OCI-LY3 (cell line): ENCODE data around the gene STIM2.

ENCODE experiments used
- H2AFZ ChIP-seq: fragments of 200-600, 300-600 bp; shearing (Covaris generic); 2 replicates; pipeline ENCODE4 v1.6.0; 2014; ENCODE audit warnings: antibody characterized with exemption, low read depth, low read length
- H3K27ac ChIP-seq: fragments of 200-600, 300-600 bp; sonication (generic); 2 replicates; pipeline ENCODE4 v1.5.1; 2014; ENCODE audit warnings: mild to moderate bottlenecking, low read length, moderate library complexity, mixed read lengths
- H3K27me3 ChIP-seq: fragments of 200-600, 300-600 bp; sonication (generic); 2 replicates; pipeline ENCODE4 v1.6.1; 2014; ENCODE audit warnings: low read depth, low read length, mixed read lengths
- H3K36me3 ChIP-seq: fragments of 200-600, 300-600 bp; sonication (generic); replicated peaks from 2 replicates; pipeline ENCODE3; 2014; ENCODE audit warnings: low read depth, low read length, mixed read lengths
- H3K4me1 ChIP-seq: fragments of 300-600, 200-600 bp; sonication (generic); 2 replicates; pipeline ENCODE4 v1.6.1; 2014; ENCODE audit warnings: low read length, mixed read lengths
- H3K4me2 ChIP-seq: fragments of 200-600, 300-600 bp; sonication (generic); 2 replicates; pipeline ENCODE4 v1.6.1; 2014; ENCODE audit warnings: low read length, mixed read lengths
- H3K4me3 ChIP-seq: fragments of 300-600, 200-600 bp; sonication (generic); 2 replicates; pipeline ENCODE4 v1.5.1; 2014; ENCODE audit warnings: antibody characterized with exemption, mild to moderate bottlenecking, low read length, moderate library complexity
- H3K79me2 ChIP-seq: fragments of 300-600, 200-600 bp; shearing (Covaris generic); 2 replicates; pipeline ENCODE4 v1.6.1; 2014; ENCODE audit warnings: mild to moderate bottlenecking, low read length, mixed read lengths
- H3K9ac ChIP-seq: fragments of 300-600, 200-600 bp; shearing (Covaris generic); 2 replicates; pipeline ENCODE4 v1.6.0; 2014; ENCODE audit warnings: mild to moderate bottlenecking, low read length, moderate library complexity
- H3K9me3 ChIP-seq: fragments of 200-600, 300-600 bp; shearing (Covaris generic); 2 replicates; pipeline ENCODE4 v1.6.1; 2014; ENCODE audit warnings: low read length, mixed read lengths; ENCODE audit not compliant: insufficient read depth
- H4K20me1 ChIP-seq: fragments of 200-600, 300-600 bp; sonication (generic); 2 replicates; pipeline ENCODE4 v1.6.1; 2016; ENCODE audit warnings: low read length, mixed read lengths; ENCODE audit not compliant: insufficient read depth
- CTCF ChIP-seq: fragments of 200-600, 300-600 bp; sonication (generic); IDR thresholded peaks from 2 replicates; pipeline ENCODE4 v1.5.1; 2014; ENCODE audit warnings: antibody characterized with exemption, low read length, low read depth
- EZH2phosphoT487 ChIP-seq: fragments of 200-600 bp; shearing (Covaris generic); IDR thresholded peaks from 2 replicates; pipeline ENCODE4 v1.6.1; 2018; ENCODE audit warnings: antibody characterized with exemption, mixed run types, low read depth

The STIM2 gene

DNA sequence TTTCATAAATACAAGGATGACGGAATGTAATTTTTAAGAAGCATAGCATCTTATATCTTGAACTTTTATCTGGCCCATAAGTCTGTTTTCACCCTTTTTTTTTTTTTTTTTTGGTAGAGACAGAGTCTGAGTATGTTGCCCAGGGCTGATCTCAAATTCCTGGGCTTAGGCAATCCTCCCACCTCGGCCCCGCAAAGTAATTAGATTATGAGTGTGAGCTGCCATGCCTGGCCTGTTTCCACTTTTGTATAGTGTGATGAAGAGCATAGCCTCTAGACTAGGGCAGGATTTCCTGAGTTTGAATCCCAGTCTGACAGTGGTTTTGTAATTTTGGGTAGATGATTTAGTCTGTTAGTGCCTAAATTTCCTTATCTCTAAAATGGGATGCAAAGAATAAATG lies 11.0 kb downstream of the STIM2 start:
- Histone ChIP-seq H3K4me1 (peaks cover 23% of the 10 kb centered on the region), H3K27me3 (no peaks in the 10 kb centered on the region), H3K36me3 (no peaks in the 10 kb centered on the region), H3K79me2 (peaks cover 27% of the 10 kb centered on the region), H3K27ac (no peak overlapping the region), H3K9ac (no peak overlapping the region), H2AFZ (no peak overlapping the region), H3K4me2 (no peak overlapping the region), H3K4me3 (no peak overlapping the region), H3K9me3 (no peaks in the 10 kb centered on the region), H4K20me1 (peaks cover 13% of the 10 kb centered on the region; the same call in 1 of the 2 replicates)
- TF ChIP-seq CTCF (no peak), EZH2phosphoT487 (no peak)

- peaks cover 11% of the 10 kb centered on the region for H3K4me1 ChIP-seq
- H3K27me3 ChIP-seq: no peaks in the 10 kb centered on the region
- no peak overlapping the region for H2AFZ ChIP-seq
- H4K20me1 ChIP-seq: peaks cover 5% of the 10 kb centered on the region; the same call in 1 of the 2 replicates
- no peaks in the 10 kb centered on the region for H3K36me3 ChIP-seq
- H3K4me2 ChIP-seq: no peak overlapping the region
- no peak overlapping the region for H3K4me3 ChIP-seq
- H3K9ac ChIP-seq: no peak overlapping the region
- no peaks in the 10 kb centered on the region for H3K9me3 ChIP-seq
- H3K79me2 ChIP-seq: peaks cover 23% of the 10 kb centered on the region
- TF ChIP-seq EZH2phosphoT487: no peak
- no peak for TF ChIP-seq CTCF
- no peak overlapping the region for H3K27ac ChIP-seq
Observed at GRCh38 chr4:26873391-26874026, 12.9 kb downstream of the STIM2 start.

DNA sequence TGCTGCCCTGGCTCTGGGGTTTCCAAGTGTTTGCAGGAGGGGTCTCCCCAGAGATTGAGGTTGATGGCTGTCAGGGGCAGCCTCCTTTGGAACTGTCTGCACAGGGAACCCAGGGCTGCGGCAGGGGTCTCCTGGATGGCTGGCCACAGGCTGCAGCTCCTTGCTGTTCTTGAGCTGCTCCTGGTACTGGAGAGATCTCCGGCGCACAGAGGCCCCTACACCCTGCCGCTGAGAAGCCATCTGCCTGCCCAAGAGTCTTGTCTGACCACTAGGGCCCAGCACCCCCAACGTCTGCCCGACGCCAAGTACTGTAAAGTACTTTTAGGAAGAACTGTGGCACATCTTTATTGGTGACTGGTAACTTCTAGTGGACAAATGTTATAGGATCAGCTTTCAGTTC lies 13.5 kb downstream of the STIM2 start:
- Histone ChIP-seq H3K4me1 (peaks cover 8% of the 10 kb centered on the region), H4K20me1 (no peaks in the 10 kb centered on the region), H3K4me3 (no peak overlapping the region), H3K4me2 (no peak overlapping the region), H3K27ac (no peak overlapping the region), H2AFZ (no peak overlapping the region), H3K79me2 (peaks cover 21% of the 10 kb centered on the region), H3K9me3 (no peaks in the 10 kb centered on the region), H3K9ac (no peak overlapping the region), H3K27me3 (no peaks in the 10 kb centered on the region), H3K36me3 (no peaks in the 10 kb centered on the region)
- no peak for TF ChIP-seq EZH2phosphoT487
- no peak for TF ChIP-seq CTCF

DNA sequence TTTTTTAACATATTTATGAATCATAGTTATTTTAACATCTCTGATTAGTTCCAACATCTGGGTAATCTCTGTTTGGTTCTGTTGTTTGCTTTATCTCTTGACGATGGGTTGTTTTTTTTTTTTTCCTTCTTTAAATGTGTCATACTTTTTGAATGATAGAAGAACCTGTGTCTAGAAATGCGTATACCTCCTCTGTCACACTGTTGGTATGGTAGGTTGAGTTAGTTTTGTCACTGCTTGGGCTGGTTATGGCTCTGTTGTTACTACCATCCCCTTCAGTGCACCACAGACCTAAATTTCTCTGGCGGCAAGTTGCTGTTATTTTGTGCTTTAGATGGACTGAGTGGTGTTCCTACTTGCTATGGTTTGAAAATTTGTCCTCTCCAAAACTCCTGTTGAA lies 16.8 kb downstream of the STIM2 start:
- Histone ChIP-seq H3K9ac (no peak overlapping the region), H3K4me2 (no peak overlapping the region), H4K20me1 (no peaks in the 10 kb centered on the region), H3K9me3 (no peaks in the 10 kb centered on the region), H3K27ac (no peak overlapping the region), H3K79me2 (peaks cover 13% of the 10 kb centered on the region; the same call in 1 of the 2 replicates), H2AFZ (no peak overlapping the region), H3K27me3 (no peaks in the 10 kb centered on the region), H3K36me3 (no peaks in the 10 kb centered on the region), H3K4me3 (no peak overlapping the region), H3K4me1 (peaks cover 15% of the 10 kb centered on the region; the same call in 1 of the 2 replicates)
- no peak for TF ChIP-seq EZH2phosphoT487
- TF ChIP-seq CTCF: no peak
